ENCODE data around the gene MGLL. TPM values are rescaled to one million over a fixed set of nuclear protein-coding genes. Genes with fewer than 3 reads are reported as not detected.

MGLL gene
- total RNA-seq, 1 experiment from 2014 or later, result 12.6 TPM

DNA sequence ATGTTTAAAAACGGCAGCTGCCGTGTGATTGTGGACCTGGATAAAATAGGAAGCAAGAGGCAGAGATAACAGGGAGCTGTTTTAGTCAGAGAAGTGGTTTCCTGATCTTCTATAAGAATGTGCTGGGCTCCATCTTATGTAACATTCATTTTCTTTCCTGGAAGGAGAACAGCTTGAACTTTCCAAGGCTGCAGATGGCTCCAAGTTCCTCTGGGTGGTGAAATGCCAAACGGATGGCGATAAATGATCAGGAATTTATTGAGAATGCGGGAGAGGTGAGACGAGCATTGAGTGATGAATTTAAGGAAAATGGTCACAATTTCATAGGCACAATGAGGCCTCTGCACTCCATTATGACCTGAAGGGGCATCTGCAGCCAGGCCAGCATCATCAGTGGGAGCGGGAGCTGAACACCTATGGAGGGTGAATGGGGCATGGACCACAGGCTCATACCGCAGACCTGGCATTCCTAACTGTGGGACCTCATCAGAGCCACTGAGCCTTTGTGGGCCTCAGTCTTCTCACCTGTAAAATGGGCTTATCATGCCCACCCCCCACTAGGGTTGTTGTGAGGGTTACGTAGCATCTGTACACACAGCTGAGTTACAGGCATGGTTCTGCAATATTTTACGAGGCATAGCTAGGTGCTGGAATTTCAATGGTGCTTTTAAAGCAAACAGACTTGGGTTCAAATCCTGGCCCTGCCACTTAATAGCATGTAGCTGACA is 17.1 kb downstream of the MGLL start:
- ChIA-PET CTCF (interaction anchor here (0.7 to 1.1 kb wide), 4 partner anchors 10 to 153 kb away, joined by 3 read pairs; no protein-coding TSS in a partner anchor), POLR2A (interaction anchor here (0.7 kb wide), 1 partner anchor 177 kb away, joined by 3 read pairs; no protein-coding TSS in a partner anchor)
- no TSS peak for BruUV-seq (replicated peaks)
- H3K4me1 Mint-ChIP-seq (ENCODE audit: insufficient read depth, unreplicated experiment), result peaks cover 22% of the 10 kb centered on the region
- intact Hi-C loops (cut with micrococcal nuclease), result no loop called here
- H3K4me3 Mint-ChIP-seq (ENCODE audit: unreplicated experiment), result no peak overlapping the region
- H3K9me3 Mint-ChIP-seq (ENCODE audit: unreplicated experiment), result no peaks in the 10 kb centered on the region
- TF ChIP-seq, protein P1, sequence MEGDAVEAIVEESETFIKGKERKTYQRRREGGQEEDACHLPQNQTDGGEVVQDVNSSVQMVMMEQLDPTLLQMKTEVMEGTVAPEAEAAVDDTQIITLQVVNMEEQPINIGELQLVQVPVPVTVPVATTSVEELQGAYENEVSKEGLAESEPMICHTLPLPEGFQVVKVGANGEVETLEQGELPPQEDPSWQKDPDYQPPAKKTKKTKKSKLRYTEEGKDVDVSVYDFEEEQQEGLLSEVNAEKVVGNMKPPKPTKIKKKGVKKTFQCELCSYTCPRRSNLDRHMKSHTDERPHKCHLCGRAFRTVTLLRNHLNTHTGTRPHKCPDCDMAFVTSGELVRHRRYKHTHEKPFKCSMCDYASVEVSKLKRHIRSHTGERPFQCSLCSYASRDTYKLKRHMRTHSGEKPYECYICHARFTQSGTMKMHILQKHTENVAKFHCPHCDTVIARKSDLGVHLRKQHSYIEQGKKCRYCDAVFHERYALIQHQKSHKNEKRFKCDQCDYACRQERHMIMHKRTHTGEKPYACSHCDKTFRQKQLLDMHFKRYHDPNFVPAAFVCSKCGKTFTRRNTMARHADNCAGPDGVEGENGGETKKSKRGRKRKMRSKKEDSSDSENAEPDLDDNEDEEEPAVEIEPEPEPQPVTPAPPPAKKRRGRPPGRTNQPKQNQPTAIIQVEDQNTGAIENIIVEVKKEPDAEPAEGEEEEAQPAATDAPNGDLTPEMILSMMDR (IDR thresholded peaks at IDR 0.05; ENCODE audit: unreplicated experiment), result no peak
- no peaks in the 10 kb centered on the region for H3K27me3 Mint-ChIP-seq (ENCODE audit: insufficient read depth, unreplicated experiment)
- no peak for DNase-seq (ENCODE audit: unreplicated experiment)
- peaks cover 6% of the 10 kb centered on the region for H3K36me3 Mint-ChIP-seq (ENCODE audit: insufficient read depth, unreplicated experiment)
- H3K27ac Mint-ChIP-seq (ENCODE audit: low read depth, unreplicated experiment), result no peak overlapping the region

DNA sequence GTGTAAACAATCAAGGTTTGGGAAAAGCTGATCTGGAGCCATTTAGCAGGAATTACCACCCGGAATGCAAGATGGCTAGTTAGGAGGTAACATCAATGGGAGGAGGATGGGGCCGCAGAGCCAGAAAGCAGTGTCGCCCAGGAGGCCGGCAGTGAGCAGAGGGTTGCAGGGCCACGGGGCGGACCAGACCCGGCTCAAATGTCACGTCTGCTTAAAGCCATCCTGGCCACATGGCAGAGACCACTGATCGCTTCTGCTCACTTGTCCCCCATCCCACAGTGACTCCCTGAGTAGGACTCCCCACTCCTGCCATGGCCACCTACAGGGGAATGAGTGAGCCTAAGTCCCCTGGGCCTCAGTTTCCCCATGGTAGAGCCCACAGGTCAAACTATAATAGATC is 18.2 kb downstream of the MGLL start:
- H3K27ac Mint-ChIP-seq (ENCODE audit: low read depth, unreplicated experiment), result no peak overlapping the region
- TF ChIP-seq, protein P1 (IDR thresholded peaks at IDR 0.05; ENCODE audit: unreplicated experiment), result no peak
- TSS peak; percentile 52 for BruUV-seq (replicated peaks)
- H3K9me3 Mint-ChIP-seq (ENCODE audit: unreplicated experiment), result no peaks in the 10 kb centered on the region
- no peaks in the 10 kb centered on the region for H3K27me3 Mint-ChIP-seq (ENCODE audit: insufficient read depth, unreplicated experiment)
- ChIA-PET CTCF (interaction anchor here (0.6 to 1.0 kb wide), 2 partner anchors 9 to 107 kb away, joined by 4 read pairs; no protein-coding TSS in a partner anchor), POLR2A (interaction anchor here (1.0 to 1.2 kb wide), 2 partner anchors 13 to 36 kb away, joined by 3 to 8 read pairs; no protein-coding TSS in a partner anchor)
- peaks cover under 1% of the 10 kb centered on the region for H3K36me3 Mint-ChIP-seq (ENCODE audit: insufficient read depth, unreplicated experiment)
- no peak for DNase-seq (ENCODE audit: unreplicated experiment)
- H3K4me1 Mint-ChIP-seq (ENCODE audit: insufficient read depth, unreplicated experiment), result peaks cover 33% of the 10 kb centered on the region
- intact Hi-C loops (cut with micrococcal nuclease), result loop anchor here (5.0 kb wide), 1 partner anchor 37 kb away; no protein-coding TSS in a partner anchor
- H3K4me3 Mint-ChIP-seq (ENCODE audit: unreplicated experiment), result no peak overlapping the region

DNA sequence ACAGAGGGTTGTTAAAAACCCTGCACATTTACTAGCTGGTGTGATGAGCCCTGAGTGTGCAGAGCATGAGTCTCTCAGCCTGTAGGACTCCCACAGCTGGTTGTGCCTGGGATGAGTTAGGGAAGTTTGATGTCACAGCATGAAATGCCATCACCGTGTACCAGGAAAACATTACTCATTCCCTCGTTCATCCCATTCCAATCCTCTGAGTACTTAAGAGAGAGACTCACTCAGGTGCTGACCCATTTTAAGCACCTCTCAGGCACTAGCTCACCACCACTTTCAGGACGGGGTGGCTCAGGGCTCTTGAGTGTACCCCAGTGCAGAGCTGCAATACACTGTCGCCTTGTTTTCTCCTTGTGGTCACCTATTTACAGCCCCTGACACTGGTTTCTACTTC is 18.7 kb downstream of the MGLL start:
- CTCF ChIA-PET, result interaction anchor here (0.6 to 1.0 kb wide), 4 partner anchors 9 to 226 kb away, joined by 3 to 4 read pairs (median 4); no protein-coding TSS in a partner anchor
- TF ChIP-seq, protein P1 (IDR thresholded peaks at IDR 0.05; ENCODE audit: unreplicated experiment), result no peak

DNA sequence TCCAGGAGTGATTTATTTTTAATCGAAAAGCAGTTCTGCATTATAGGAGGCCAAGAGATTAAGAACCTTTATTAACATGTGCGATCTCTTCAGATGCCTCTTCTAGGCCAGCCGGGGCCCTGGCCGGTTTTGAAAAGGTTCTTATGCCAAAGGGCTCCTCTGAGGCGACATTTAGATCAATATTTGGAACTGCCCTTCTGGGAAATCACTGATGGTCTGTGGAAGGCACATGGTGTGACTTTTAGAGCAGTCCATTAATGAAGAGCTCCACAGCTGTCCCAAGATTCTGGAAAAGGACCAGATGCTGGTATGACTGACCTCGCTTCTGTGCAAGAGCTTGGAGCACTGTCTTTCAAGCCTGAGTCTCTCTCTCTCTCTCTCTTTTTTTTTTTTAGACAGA is 19.7 kb downstream of the MGLL start:
- Mint-ChIP-seq H3K27ac (ENCODE audit: low read depth, unreplicated experiment) (peak overlapping the region; percentile 30), H3K27me3 (ENCODE audit: insufficient read depth, unreplicated experiment) (no peaks in the 10 kb centered on the region), H3K36me3 (ENCODE audit: insufficient read depth, unreplicated experiment) (no peaks in the 10 kb centered on the region), H3K4me3 (ENCODE audit: unreplicated experiment) (no peak overlapping the region), H3K4me1 (ENCODE audit: insufficient read depth, unreplicated experiment) (peaks cover 42% of the 10 kb centered on the region), H3K9me3 (ENCODE audit: unreplicated experiment) (no peaks in the 10 kb centered on the region)
- TF ChIP-seq, protein P1 (IDR thresholded peaks at IDR 0.05; ENCODE audit: unreplicated experiment), result no peak
- no TSS peak for BruUV-seq (replicated peaks)
- DNase-seq (ENCODE audit: unreplicated experiment), result no peak
- ChIA-PET CTCF (interaction anchor here (0.6 to 1.0 kb wide), 2 partner anchors 111 to 1522 kb away, joined by 4 read pairs; no protein-coding TSS in a partner anchor), POLR2A (interaction anchor here (0.6 kb wide), 1 partner anchor 834 kb away, joined by 4 read pairs; no protein-coding TSS in a partner anchor)
- intact Hi-C loops (cut with micrococcal nuclease), result loop anchor here (5.0 kb wide), 1 partner anchor 35 kb away; no protein-coding TSS in a partner anchor

More for the DNA sequence above, 18.7 kb downstream of the MGLL start:
- no peaks in the 10 kb centered on the region for H3K36me3 Mint-ChIP-seq (ENCODE audit: insufficient read depth, unreplicated experiment)
- H3K4me3 Mint-ChIP-seq (ENCODE audit: unreplicated experiment), result no peak overlapping the region
- H3K9me3 Mint-ChIP-seq (ENCODE audit: unreplicated experiment), result no peaks in the 10 kb centered on the region
- no TSS peak for BruUV-seq (replicated peaks)
- intact Hi-C loops (cut with micrococcal nuclease), result loop anchor here (5.0 kb wide), 1 partner anchor 36 kb away; no protein-coding TSS in a partner anchor
- no peaks in the 10 kb centered on the region for H3K27me3 Mint-ChIP-seq (ENCODE audit: insufficient read depth, unreplicated experiment)
- peak; percentile 75 for DNase-seq (ENCODE audit: unreplicated experiment)
- peak overlapping the region; percentile 30 for H3K27ac Mint-ChIP-seq (ENCODE audit: low read depth, unreplicated experiment)
- peaks cover 38% of the 10 kb centered on the region for H3K4me1 Mint-ChIP-seq (ENCODE audit: insufficient read depth, unreplicated experiment)
- POLR2A ChIA-PET, result interaction anchor here (0.6 to 1.2 kb wide), 3 partner anchors 12 to 988 kb away, joined by 3 to 8 read pairs (median 3); no protein-coding TSS in a partner anchor

All from MCF 10A (cell line).